NT2/D1 (cell line): ENCODE results near the gene CXCR6.

Experiments
- DNase-seq: peaks from one replicate; pipeline ENCODE4 v3.0.0-alpha.2; 2011; ENCODE audit warnings: low read depth, low spot score
- H3K27me3 ChIP-seq: 2 replicates; pipeline ENCODE4 v1.6.0; 2011; ENCODE audit warnings: mild to moderate bottlenecking; ENCODE audit not compliant: insufficient read length, insufficient read depth
- H3K36me3 ChIP-seq: 2 replicates; pipeline ENCODE4 v1.6.1; 2011; ENCODE audit warnings: mild to moderate bottlenecking, low read length, mixed read lengths; ENCODE audit not compliant: insufficient read depth, insufficient read length
- H3K4me1 ChIP-seq: 2 replicates; pipeline ENCODE4 v1.5.1; 2011; ENCODE audit not compliant: insufficient read depth, insufficient read length
- H3K4me3 ChIP-seq: 2 replicates; pipeline ENCODE4 v1.5.1; 2011; ENCODE audit warnings: low read depth; ENCODE audit not compliant: insufficient read length
- H3K9ac ChIP-seq: 2 replicates; pipeline ENCODE4 v1.6.0; 2011; ENCODE audit warnings: low read depth; ENCODE audit not compliant: insufficient read length
- H3K9me3 ChIP-seq: 2 replicates; pipeline ENCODE4 v1.5.1; 2011; ENCODE audit warnings: mild to moderate bottlenecking, low read length; ENCODE audit not compliant: insufficient read depth
- SUZ12 ChIP-seq: IDR thresholded peaks from 2 replicates; pipeline ENCODE4 v1.6.1; 2011; ENCODE audit not compliant: insufficient read length, insufficient read depth; ENCODE audit errors: extremely low read depth
- YY1 ChIP-seq: IDR thresholded peaks from 2 replicates; pipeline ENCODE4 v1.6.1; 2011; ENCODE audit not compliant: insufficient read length, insufficient read depth
- ZNF274 ChIP-seq: IDR thresholded peaks from 2 replicates; pipeline ENCODE4 v1.6.1; 2011; ENCODE audit warnings: mild to moderate bottlenecking, low read depth, low read length

The CXCR6 gene

DNA sequence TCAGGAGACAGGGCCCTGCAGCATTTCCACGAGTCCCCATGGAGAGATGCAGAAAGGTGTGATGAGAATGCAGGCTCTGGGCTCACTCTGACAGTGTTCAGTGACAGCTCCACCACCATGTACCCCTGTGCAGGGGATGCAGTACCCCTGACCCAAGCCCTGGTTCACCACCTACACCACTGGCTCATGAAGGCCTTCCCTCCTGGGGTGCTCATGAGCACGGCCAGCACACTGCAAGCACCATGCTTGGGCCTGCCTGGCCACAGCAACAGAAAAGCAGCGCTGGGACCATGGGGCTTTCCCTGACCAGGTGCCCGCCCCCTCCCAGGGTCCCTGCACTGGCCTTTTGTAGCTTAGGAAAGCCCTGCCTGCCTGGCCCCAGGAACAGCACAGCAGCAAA, 6.2 kb downstream of the CXCR6 start:
- Histone ChIP-seq H3K4me1 (no peaks in the 10 kb centered on the region), H3K4me3 (no peak overlapping the region), H3K27me3 (no peaks in the 10 kb centered on the region), H3K36me3 (peaks cover 84% of the 10 kb centered on the region), H3K9me3 (no peaks in the 10 kb centered on the region), H3K9ac (no peak overlapping the region)
- DNase-seq = no peak
- no peak for TF ChIP-seq ZNF274
- TF ChIP-seq YY1 = no peak
- no peak for TF ChIP-seq SUZ12

DNA sequence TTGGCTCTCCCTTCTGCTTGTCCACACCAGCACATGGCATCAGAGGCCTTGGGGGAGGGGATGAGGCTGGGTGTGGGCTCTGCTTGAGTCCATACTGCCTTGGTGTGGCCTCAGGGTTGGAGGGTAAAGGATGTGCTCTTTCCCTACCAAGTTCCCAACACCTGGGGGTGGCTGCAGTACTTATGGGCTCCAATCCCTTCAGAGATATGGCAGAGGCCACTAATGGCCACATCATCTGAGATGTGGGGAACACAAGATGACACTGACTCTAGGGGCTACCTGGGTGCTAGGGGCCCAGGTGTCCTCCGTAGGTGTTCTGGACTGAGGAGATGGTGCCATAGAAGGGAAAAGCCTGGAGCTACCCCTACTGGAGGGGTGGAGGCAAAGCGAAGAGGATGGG, 6.9 kb downstream of the CXCR6 start:
- Histone ChIP-seq H3K27me3 (no peaks in the 10 kb centered on the region), H3K36me3 (peaks cover 90% of the 10 kb centered on the region), H3K4me1 (no peaks in the 10 kb centered on the region), H3K4me3 (no peak overlapping the region), H3K9ac (no peak overlapping the region), H3K9me3 (no peaks in the 10 kb centered on the region)
- no peak for TF ChIP-seq SUZ12
- no peak for TF ChIP-seq ZNF274
- TF ChIP-seq YY1 = no peak
- DNase-seq = no peak

DNA sequence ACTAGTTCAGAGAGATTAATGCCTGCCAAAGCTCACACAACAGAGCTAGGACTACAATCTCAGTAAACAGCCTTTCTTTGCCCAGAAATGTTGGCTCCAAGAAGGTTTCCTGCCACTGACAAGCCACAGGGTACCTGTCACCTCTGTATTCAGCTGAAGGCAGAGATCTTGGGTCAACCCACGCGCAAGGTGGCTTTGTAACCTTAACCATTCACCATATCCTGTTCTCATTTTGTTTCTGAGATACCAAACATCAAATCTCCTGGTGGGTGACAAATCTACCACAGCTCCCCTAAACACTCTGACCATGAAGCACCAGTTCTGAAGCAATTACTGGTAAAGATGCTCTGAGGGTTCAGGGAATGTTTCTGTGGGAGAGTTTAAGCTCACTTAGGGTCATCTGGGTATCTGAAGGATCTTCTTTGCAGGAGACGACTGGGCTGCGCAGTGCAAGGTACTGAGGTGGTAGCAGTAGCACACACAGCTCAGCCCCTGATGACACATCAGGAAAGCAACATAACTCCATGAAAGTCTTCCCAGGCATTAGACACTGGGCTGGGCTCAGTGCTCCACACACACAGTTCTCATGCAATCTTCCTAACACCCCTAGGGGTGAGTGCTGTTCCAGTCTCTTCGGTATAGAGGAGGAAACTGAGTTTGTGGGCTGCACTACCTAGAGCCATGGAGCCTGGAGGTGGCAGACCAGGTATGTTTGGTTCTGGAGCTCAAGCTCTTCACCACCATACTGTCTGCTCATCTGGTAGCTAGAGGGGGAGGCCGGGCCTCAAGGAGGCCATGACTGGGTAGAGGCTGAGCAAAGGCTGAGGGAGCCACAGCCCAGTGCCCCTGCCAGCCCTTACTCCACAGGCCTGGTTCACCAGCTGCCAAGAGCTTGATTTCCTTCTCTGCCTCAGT, 7.7 kb downstream of the CXCR6 start:
- Histone ChIP-seq H3K4me3 (no peak overlapping the region), H3K27me3 (no peaks in the 10 kb centered on the region), H3K4me1 (no peaks in the 10 kb centered on the region), H3K9ac (no peak overlapping the region), H3K9me3 (no peaks in the 10 kb centered on the region), H3K36me3 (peaks cover 94% of the 10 kb centered on the region)
- DNase-seq = no peak
- no peak for TF ChIP-seq YY1
- no peak for TF ChIP-seq SUZ12
- TF ChIP-seq ZNF274 = no peak

DNA sequence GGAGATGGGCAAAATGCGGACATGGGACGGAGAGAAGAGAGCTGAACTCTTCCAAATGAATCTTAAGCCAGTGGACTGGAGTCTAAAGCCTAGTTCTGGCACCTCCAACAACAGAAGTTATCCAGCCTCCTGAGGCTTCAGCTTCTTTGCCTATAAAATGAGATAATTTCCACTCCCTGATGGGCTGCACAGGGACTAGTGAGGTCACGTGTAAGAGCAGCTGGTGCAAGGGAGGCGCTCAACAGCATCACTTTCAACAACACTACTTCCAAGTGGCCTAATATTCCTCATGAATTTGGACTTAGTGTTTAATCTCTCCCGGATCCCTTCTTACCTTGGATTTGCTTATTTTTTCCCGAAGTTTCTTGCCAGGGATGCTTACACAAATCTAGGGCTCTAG, 8.7 kb downstream of the CXCR6 start:
- no peaks in the 10 kb centered on the region for H3K27me3 ChIP-seq
- TF ChIP-seq ZNF274 (no peak), YY1 (no peak), SUZ12 (no peak)

DNA sequence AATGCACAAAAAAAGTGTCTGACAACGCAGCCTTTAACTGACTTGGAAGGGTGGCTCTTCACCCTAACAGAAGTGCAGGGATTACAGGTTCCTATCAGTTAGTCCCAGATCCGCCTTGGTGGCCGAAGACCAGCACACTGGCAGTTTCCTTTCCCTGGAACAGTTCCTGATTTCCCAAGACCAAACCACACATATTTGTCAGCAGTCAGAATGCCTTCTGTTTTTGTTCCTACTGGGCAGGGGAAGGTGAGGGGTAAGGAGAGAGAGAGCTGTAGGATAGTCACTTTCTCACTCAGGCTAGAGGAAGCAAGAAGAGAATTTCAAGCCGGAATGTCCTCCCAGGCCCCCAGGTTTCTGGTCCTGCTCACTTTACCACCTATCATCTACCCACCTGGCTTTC, 9.2 kb downstream of the CXCR6 start:
- DNase-seq = no peak
- Histone ChIP-seq H3K9me3 (no peaks in the 10 kb centered on the region), H3K4me3 (no peak overlapping the region), H3K9ac (no peak overlapping the region), H3K36me3 (peaks cover 81% of the 10 kb centered on the region), H3K27me3 (no peaks in the 10 kb centered on the region), H3K4me1 (no peaks in the 10 kb centered on the region)
- TF ChIP-seq ZNF274 (no peak), YY1 (no peak), SUZ12 (no peak)

More for the DNA sequence above, 8.7 kb downstream of the CXCR6 start:
- no peak for DNase-seq
- Histone ChIP-seq H3K9me3 (no peaks in the 10 kb centered on the region), H3K36me3 (peaks cover 85% of the 10 kb centered on the region), H3K9ac (no peak overlapping the region), H3K4me3 (no peak overlapping the region), H3K4me1 (no peaks in the 10 kb centered on the region)

DNA sequence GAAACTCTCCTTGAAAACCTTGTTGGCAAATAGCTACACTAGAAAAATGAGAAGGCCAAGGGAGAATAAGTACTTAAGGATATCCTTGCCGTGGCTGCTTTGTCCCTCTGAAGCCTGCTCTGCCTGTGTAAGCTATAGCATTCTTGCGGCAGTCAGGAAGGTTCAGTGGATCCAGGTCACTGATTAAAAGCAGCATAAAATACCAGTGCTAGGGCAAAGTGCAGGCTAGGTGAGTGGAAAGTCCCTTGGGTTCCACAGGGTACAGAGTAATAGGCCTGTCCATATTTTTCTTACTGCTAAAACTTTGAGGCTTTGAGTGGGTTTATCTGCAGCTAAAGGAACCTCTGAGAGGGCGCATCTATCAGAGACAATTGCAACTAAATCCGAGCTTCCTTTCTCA, 10.3 kb downstream of the CXCR6 start:
- no peaks in the 10 kb centered on the region for H3K27me3 ChIP-seq
- no peak overlapping the region for H3K9ac ChIP-seq
- H3K4me1 ChIP-seq = no peaks in the 10 kb centered on the region
- H3K9me3 ChIP-seq = no peaks in the 10 kb centered on the region
- no peak overlapping the region for H3K4me3 ChIP-seq
- peaks cover 83% of the 10 kb centered on the region for H3K36me3 ChIP-seq
- DNase-seq = no peak
- no peak for TF ChIP-seq ZNF274
- TF ChIP-seq SUZ12 = no peak
- TF ChIP-seq YY1 = no peak

DNA sequence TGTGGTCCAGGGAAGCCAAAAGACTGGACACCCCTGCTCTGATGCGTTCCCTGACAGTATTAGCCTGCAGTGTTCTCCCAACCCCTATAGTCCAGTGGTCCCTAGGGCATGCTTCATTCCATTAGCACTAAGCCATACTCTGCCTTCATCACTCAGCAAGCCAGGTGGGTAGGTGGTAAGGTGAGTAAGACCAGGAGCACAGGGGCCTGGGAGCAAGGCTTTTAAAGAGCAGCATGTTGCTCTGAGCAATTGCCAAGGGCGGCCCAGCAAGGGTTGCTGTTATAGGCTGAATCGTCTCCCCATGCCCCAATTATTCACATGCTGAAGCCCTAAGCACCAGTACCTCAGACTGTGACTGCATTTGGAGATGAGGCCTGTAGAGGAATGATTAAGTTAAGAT, 11.0 kb downstream of the CXCR6 start:
- no peaks in the 10 kb centered on the region for H3K27me3 ChIP-seq
- no peak overlapping the region for H3K9ac ChIP-seq
- no peaks in the 10 kb centered on the region for H3K9me3 ChIP-seq
- DNase-seq = no peak
- TF ChIP-seq SUZ12 (no peak), ZNF274 (no peak)
- no peaks in the 10 kb centered on the region for H3K4me1 ChIP-seq
- no peak overlapping the region for H3K4me3 ChIP-seq
- H3K36me3 ChIP-seq = peaks cover 83% of the 10 kb centered on the region

DNA sequence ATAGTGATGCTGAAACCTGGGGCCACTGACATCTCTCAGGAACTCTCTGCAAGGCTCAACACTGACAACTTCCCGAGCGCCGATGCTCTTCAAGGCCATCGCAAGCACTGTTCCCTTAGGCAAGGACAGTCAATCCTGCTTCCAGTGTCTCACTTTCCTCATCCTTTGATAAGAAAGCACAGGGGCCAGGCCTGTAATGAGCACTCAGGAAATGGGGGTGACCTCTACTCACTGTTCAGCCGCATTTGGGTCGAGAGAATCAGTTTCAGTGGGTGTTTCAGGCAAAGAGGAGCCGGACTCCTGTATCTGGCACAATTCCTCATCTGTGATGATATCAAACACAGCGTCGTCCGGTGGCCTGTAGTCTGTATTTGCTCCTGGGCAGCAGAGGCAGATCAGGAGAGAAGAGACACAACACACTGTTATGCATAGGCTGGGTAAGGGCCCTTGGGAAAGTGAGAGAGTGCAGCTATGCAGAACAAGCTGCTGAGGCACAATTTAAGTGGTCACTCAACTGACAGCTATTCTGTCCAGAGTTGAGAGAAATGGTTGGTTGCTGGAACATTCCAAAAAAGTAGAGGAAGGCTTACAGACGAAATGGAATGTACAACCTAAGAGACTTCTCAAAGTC, 11.9 kb downstream of the CXCR6 start:
- Histone ChIP-seq H3K9me3 (no peaks in the 10 kb centered on the region), H3K4me3 (no peak overlapping the region), H3K4me1 (no peaks in the 10 kb centered on the region), H3K27me3 (no peaks in the 10 kb centered on the region), H3K9ac (no peak overlapping the region), H3K36me3 (peaks cover 83% of the 10 kb centered on the region)
- TF ChIP-seq SUZ12 = no peak
- TF ChIP-seq ZNF274 = no peak
- no peak for TF ChIP-seq YY1
- DNase-seq = no peak
